OCI-LY3 (cell line): Measurements from ENCODE around the gene LSP1.

Source experiments
- EZH2phosphoT487 ChIP-seq: fragments of 200-600 bp; shearing (Covaris generic); IDR thresholded peaks from 2 replicates; pipeline ENCODE4 v1.6.1; 2018; ENCODE audit warnings: antibody characterized with exemption, mixed run types, low read depth
- TF ChIP-seq, protein P1 (sequence below): fragments of 200-600, 300-600 bp; sonication (generic); IDR thresholded peaks from 2 replicates; pipeline ENCODE4 v1.5.1; 2014; ENCODE audit warnings: antibody characterized with exemption, low read length, low read depth

DNA sequence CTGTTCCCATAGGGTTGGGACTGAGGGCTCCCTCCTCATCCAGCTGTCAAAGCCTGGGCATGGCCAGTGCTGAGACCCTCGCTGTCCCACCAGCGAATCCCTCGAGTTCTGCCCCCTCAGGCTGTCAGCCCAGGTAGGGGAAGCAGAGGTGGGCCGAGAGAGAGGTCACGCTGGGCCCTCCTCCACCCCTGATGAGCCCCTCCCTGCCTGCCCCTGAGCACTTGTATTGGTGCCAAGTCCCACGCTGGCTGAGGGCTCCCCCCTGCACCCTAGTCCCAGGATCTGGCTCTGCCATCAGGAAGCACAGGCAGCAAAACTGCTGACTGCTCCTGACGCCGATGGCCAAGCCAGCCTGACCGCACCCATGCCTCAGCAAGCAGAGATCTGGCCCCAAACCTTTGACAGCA is 35.5 kb downstream of the LSP1 start:
- TF ChIP-seq, protein P1, sequence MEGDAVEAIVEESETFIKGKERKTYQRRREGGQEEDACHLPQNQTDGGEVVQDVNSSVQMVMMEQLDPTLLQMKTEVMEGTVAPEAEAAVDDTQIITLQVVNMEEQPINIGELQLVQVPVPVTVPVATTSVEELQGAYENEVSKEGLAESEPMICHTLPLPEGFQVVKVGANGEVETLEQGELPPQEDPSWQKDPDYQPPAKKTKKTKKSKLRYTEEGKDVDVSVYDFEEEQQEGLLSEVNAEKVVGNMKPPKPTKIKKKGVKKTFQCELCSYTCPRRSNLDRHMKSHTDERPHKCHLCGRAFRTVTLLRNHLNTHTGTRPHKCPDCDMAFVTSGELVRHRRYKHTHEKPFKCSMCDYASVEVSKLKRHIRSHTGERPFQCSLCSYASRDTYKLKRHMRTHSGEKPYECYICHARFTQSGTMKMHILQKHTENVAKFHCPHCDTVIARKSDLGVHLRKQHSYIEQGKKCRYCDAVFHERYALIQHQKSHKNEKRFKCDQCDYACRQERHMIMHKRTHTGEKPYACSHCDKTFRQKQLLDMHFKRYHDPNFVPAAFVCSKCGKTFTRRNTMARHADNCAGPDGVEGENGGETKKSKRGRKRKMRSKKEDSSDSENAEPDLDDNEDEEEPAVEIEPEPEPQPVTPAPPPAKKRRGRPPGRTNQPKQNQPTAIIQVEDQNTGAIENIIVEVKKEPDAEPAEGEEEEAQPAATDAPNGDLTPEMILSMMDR = no peak
- no peak for TF ChIP-seq EZH2phosphoT487
